Activated T-cell treated with anti-CD3 and anti-CD28 coated beads, Interleukin-2, amount 50 U/mL, for 48 hours (primary cell): ENCODE measurements around the gene UGGT1.
A peak's percentile ranks its signal among the peaks of the same experiment; 100 is the strongest.
"Not testable (repeated sequence)": the region's sequence is repeated elsewhere in the genome, so short reads cannot be mapped to it uniquely, and the experiment has no call there.

ENCODE experiments used
- DNase-seq, 2 experiments: peaks; one replicate each; pipeline ENCODE4 v3.0.0-alpha.2; 2020

Gene UGGT1

DNA sequence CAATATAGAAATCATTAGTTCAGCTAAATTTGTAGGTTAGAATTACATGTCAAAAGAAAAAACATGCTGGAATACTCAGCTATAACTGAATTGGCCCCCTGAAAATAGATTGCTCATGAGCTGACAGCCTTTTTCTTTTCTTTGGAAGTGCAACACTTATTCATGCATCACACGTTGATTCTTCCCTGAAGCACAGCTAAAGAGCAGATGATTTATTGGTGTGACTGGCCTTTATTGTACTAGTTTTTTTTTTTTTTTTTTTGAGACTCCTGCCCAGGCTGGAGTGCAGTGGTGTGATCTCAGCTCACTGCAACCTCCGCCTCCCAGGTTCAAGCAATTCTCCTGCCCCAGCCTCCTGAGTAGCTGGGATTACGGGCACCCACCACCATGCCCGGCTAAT lies 83.1 kb downstream of the UGGT1 start:
- DNase-seq, result not testable (repeated sequence)

DNA sequence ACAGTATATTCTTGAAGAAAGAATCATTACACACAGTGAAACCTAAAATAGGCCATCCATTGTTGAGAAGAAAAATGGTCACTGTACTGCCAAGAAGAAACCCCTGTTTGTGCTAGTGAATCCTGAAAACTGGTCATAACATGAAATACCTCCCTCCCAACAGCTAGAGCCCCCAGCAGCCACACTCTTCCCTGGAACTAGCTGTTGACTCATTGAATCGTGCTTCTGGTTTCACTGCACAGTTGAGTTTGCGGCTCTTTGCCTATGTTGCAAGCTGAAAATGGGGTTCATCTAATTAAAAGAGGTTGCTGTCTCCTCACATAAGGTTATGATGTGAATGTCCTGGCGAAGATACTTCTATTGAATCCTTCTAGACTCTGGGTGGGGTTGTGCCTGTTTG lies 86.3 kb downstream of the UGGT1 start:
- DNase-seq, result no peak

- DNase-seq, result no peak
Observed at GRCh38 chr2:128178149-128178649, 87.2 kb downstream of the UGGT1 start.

GRCh38 chr2:128178650-128179460 lies 87.9 kb downstream of the UGGT1 start:
- peak; percentile 47 to 62 for DNase-seq

DNA sequence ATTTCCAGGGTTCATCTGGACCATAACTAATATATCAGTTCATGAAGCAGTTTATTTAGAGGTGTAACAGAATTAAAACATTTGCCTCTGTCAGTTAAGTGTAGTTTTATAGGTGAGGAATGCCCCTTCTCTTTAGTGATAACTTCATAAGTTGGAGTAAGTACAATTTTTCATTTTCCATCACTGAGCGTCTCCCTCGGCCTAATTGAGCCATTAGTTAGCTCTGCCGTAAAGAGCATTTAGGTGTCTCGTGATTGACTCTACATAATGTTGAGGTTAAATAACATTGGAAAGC lies 88.4 kb downstream of the UGGT1 start:
- no peak for DNase-seq

- DNase-seq, result no peak
Observed at GRCh38 chr2:128180031-128180430, 89.0 kb downstream of the UGGT1 start.

DNA sequence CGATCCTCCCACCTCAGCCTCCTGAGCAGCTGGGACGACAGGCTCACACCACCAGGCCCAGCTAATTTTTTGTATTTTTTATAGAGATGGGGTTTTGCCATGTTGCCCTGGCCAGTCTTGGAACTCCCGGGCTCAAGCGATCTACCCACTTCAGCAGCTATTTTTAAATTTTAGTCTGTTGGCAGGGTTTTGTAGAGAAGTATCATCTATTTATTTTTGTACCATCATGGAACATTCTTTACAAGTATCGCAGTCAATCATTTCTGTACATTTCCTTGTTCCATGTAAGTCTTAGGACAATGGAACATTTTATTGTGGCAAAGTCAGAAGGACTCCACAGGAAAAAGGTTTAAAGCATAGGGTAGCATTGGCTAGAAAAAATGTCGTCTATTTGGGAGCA lies 94.6 kb downstream of the UGGT1 start:
- DNase-seq, result no peak

DNA sequence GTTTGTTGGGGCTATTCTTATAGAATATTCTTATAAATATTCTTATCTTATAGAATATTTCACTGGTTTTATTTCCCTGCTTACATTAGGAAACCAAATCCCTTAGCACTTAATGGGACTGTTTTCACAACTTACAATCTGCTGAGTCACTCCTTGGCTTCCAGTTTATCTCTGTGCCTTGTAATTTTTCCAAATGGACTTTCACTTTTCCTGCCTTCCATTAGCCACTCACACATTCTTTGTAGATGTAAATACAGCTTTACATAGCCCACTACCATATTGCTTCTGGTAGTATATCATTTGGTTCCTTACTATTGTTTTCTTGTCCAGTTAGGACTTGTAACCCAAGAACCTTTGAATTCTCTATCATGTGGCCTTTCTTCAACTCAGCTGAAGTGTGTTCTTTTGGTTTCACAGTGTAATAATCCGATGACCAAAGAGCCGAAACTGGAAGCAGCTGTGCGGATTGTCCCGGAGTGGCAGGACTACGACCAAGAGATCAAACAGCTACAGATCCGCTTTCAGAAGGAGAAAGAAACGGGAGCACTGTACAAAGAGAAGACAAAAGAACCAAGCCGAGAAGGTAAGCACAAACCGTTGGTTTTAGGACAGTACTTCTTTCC lies 96.1 kb downstream of the UGGT1 start:
- DNase-seq, result no peak

GRCh38 chr2:128195435-128195984 lies 104.5 kb downstream of the UGGT1 start:
- DNase-seq, result no peak

DNA sequence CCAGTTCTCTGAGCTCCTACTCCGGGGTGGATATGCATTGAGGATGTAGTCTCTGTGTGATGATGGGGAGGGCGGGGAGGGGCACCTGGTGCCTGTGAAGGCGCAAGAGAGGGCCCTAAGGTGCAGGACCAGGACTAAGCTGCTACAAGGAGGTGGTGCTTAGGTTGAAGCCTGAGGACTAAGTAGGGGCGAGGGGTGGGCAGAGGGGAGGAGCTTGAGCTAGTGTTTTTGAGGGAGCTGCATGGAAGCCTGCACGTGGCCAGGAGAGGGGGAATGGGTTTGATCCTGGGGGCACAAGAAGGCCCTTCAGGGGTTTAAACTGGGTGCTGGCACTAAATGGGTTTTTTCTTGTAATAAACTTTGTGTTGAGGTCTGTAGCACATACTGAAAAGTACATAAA lies 105.0 kb downstream of the UGGT1 start:
- DNase-seq, result no peak

GRCh38 chr2:128196471-128196931 lies 105.5 kb downstream of the UGGT1 start:
- peak; percentile 23 to 25 for DNase-seq

- no peak for DNase-seq
Observed at GRCh38 chr2:128197059-128197458, 106.1 kb downstream of the UGGT1 start.

DNA sequence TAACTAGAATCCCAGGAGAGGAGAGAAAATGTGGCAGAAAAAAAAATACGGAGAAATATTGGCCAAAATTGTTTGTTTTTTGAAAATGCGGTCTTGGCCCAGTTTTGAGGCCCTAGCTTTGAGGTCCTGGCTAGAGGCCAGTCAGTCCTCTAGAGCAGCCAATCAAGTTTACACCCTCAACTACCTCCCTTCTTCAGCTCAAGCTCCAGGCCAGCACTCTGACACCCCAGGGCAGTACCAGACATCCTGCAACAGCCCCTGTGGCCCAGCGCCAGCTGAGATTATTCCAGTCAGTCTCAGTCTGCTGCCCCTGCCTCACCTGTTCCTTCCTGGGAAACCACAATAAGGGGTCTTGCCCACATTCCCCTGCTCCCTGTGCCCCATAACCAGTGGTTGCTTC lies 107.7 kb downstream of the UGGT1 start:
- no peak for DNase-seq

DNA sequence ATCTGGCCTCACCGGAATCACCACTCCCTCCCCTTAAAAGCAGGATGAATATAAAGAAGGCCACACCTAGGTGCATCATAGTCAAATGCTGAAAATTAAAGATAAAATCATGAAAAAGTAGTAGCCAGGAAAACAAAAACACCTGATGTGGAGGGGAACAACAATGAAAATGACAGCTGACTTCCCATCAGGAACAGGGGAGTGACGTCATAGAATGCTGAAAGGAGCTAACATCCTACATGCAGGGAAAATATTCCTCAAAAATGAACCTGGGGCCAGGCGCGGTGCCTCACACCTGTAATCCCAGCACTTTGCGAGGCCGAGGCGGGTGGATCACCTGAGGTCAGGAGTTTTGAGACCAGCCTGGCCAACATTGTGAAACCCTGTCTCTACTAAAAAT lies 108.1 kb downstream of the UGGT1 start:
- DNase-seq, result no peak

DNA sequence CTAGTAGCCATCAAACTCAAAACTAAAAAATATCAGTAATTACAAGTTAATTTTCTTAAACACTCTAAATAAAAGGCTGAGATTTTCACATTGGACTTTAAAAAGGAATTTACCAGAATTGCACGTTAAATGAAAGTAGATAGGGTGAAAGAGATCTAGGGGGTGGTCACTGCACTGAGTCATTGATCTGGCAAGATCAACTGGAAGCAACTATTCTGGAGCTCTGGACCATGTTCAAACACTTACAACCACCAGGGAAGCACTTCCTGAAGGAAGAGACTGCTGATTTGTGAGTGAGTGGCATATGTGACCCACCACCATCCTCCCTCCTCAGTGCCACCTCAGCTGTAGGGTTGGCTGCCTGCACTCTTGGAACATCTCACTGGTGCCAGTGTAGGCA lies 111.8 kb downstream of the UGGT1 start:
- DNase-seq, result no peak

DNA sequence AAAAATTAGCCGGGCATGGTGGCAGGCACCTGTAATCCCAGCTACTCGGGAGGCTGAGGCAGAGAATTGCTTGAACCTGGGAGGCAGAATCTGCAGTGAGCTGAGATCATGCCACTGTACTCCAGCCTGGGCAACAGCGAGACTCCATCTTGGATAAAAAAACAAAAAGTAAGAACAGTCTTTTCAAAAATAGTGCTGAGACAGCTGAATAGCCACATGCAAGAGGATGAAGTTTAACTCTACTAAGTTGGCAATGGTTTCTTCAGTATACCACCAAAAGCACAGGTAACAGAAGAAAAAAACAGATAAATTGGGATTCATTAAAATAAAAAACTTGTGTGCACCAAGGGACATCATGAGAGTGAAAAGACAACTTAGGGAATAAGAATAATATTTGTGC lies 115.2 kb downstream of the UGGT1 start:
- DNase-seq, result no peak

DNA sequence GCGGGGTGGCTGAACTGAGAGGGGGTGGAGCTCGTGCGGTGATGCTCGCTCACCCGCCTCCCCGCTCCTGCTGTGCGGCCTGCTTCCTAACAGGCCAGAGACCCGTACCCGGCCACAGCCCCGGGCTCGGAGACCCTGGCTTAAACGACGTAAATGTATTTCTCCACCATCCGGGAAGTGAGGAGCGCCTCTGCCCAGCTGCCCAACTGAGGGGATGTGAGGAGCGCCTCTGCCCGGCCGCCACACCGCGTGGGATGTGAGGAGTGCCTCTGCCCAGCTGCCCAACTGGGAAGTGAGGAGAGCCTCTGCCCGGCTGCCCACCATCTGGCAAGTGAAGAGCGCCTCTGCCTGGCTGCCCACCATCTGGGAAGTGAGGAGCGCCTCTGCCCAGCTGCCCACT lies 117.0 kb downstream of the UGGT1 start:
- no peak for DNase-seq

DNA sequence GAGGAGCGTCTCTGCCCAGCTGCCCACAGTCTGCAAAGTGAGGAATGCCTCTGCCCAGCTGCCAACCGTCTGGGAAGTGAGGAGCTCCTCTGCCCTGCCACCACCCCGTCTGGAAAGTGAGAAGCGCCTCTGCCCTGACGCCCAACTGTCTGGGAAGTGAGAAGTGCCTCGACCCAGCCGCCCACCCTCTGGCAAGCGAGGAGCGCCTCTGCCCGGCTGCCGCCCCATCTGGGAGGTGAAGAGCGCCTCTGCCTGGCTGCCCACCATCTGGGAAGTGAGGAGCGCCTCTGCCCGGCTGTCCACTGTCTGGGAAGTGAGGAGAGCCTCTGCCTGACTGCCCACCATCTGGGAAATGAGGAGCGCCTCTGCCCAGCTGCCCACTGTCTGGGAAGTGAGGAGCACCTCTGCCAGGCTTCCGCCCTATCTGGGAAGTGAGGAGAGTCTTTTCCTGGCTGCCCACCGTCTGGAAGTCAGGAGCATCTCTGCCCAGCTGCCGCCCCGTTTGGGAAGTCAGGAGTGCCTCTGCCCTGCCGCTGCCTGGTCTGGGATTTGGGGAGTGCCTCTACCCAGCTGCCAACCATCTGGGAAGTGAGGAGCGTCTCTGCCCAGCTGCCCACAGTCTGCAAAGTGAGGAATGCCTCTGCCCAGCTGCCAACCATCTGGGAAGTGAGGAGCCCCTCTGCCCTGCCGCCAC lies 117.8 kb downstream of the UGGT1 start:
- DNase-seq, result not testable (repeated sequence)

GRCh38 chr2:128214251-128214650 lies 123.3 kb downstream of the UGGT1 start:
- DNase-seq, result no peak

GRCh38 chr2:128214866-128215460 lies 124.0 kb downstream of the UGGT1 start:
- DNase-seq, result no peak

DNA sequence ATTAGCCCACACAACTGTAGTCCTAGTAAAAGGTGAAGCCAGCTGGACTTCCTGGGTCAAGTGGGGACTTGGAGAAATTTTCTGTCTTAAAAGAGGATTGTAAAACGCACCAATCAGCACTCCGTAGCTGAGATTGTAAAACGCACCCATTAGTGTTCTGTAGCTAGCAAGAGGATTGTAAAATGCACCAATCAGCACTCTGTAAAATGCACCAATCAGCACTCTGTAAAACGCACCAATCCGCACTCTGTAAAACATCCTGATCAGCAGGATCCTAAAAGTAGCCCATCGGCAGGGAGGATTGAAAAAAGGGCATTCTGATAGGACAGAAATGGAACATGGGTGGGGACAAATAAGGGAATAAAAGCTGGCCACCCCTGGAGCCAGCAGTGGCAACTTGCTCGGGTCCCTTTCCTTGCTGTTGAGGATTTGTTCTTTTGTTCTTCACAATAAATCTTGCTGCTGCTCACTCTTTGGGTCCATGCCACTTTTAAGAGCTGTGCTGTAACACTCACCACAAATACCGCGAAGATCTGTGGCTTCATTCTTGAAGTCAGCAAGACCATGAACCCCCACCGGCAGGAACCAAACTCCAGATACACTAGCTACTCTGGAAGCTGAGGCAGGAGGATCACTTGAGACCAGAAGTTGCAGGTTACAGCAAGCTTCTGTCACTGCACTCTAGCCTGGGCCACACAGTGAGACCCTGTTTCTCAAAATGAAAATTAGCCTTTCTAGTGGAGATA lies 125.1 kb downstream of the UGGT1 start:
- DNase-seq, result no peak

DNA sequence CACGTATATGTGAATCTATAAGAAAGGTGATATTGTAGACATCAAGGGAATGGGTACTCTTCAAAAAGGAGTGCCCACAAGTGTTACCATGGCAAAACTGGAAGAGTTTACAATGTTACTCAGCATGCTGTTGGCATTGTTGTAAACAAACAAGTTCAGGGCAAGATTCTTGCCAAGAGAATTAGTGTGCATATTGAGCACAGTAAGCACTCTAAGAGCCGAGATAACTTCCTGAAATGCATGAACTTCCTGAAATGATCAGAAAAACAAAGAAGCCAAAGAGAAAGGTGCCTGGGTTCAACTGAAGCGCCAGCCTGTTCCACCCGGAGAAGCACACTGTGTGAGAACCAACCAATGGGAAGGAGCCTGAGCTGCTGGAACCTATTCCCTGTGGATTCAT lies 126.7 kb downstream of the UGGT1 start:
- DNase-seq, result no peak

DNA sequence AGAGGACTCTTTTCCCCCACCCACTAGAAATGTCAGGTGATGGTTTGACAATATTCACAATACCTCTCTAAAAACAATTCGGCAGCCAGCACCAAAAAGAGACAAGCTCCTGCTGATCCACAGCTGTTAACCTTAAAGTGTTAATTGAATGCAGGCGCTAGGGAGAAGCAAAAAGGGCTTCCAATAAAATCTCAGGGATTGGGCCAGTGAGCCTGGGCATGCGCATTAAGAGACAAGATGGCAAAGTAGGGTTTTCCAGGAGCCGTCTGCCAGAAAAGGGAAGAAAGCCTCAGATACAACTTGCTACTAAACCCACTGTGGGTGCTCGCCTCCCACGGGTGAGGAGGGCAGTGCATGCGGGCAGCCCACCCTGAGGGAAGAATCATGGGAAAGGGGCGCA lies 128.9 kb downstream of the UGGT1 start:
- no peak for DNase-seq
